Effector memory CD8-positive, alpha-beta T cell (primary cell): Measurements from ENCODE around the gene OR9G4.

Experiments used
- ATAC-seq: fragments of 150-1000 bp; cut with Tn5 transposase; replicated peaks from 2 replicates; pipeline ENCODE4 v1.10.0; 2021; ENCODE audit warnings: mild to moderate bottlenecking, moderate library complexity
- DNase-seq, 3 experiments: peaks; one replicate each; pipeline ENCODE4 v3.0.0; 2021
- H3K27ac Mint-ChIP-seq, 2 donors: one replicate each; pipeline ENCODE4 v1.8.0; 2022; ENCODE audit warnings: mild to moderate bottlenecking in 2 of 2, mixed read lengths in 2 of 2, moderate library complexity in 2 of 2
- H3K27me3 Mint-ChIP-seq, 2 donors: one replicate each; pipeline ENCODE4 v1.8.0; 2022; ENCODE audit warnings: mixed read lengths in 2 of 2
- H3K36me3 Mint-ChIP-seq: one replicate; pipeline ENCODE4 v1.8.0; 2022; ENCODE audit warnings: mild to moderate bottlenecking, moderate library complexity, mixed read lengths; ENCODE audit not compliant: insufficient read depth
- H3K4me1 Mint-ChIP-seq, 2 donors: one replicate each; pipeline ENCODE4 v1.8.0; 2022; ENCODE audit warnings: low read depth in 2 of 2, mixed read lengths in 2 of 2
- H3K4me3 Mint-ChIP-seq, 2 donors: one replicate each; pipeline ENCODE4 v1.8.0; 2022; ENCODE audit warnings: mild to moderate bottlenecking in 2 of 2, mixed read lengths in 2 of 2, moderate library complexity in 2 of 2
- H3K9me3 Mint-ChIP-seq, 2 donors: one replicate each; pipeline ENCODE4 v1.8.0; 2022; ENCODE audit warnings: mixed read lengths in 2 of 2

OR9G4 gene

DNA sequence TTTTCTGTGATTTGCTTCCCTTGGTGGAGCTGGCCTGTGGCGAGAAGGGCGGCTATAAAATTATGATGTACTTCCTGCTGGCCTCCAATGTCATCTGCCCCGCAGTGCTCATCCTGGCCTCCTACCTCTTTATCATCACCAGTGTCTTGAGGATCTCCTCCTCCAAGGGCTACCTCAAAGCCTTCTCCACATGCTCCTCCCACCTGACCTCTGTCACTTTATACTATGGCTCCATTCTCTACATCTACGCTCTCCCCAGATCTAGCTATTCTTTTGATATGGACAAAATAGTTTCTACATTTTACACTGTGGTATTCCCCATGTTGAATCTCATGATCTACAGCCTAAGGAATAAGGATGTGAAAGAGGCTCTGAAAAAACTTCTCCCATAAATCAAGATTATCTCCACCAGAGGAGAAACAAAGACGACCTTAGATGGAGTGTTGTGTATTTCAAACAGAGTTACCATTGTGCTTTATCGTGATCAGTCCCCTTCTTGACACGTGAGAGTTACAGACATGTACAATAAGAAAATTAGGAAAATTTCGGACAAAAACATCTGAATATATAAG, 47.5 kb downstream of the OR9G4 start:
- peaks cover 12 to 26% of the 10 kb centered on the region in 2 donors for H3K9me3 Mint-ChIP-seq
- H3K4me1 Mint-ChIP-seq = no peaks in the 10 kb centered on the region
- no peaks in the 10 kb centered on the region for H3K27me3 Mint-ChIP-seq
- no peak overlapping the region for H3K4me3 Mint-ChIP-seq
- H3K27ac Mint-ChIP-seq = no peak overlapping the region
- no peak for DNase-seq
- H3K36me3 Mint-ChIP-seq = no peaks in the 10 kb centered on the region
- ATAC-seq = no peak

DNA sequence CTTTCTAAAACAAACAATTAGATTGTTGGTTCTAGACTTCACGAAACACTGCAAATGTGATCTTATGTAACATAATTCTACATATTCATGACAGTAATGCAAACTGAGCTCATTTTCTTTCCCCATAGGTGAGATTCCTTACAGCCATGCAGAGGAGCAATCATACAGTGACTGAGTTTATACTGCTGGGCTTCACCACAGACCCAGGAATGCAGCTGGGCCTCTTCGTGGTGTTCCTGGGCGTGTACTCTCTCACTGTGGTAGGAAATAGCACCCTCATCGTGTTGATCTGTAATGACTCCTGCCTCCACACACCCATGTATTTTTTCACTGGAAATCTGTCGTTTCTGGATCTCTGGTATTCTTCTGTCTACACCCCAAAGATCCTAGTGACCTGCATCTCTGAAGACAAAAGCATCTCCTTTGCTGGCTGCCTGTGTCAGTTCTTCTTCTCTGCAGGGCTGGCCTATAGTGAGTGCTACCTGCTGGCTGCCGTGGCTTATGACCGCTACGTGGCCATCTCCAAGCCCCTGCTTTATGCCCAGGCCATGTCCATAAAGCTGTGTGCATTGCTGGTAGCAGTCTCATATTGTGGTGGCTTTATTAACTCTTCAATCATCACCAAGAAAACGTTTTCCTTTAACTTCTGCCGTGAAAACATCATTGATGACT, 48.1 kb downstream of the OR9G4 start:
- no peak overlapping the region for H3K27ac Mint-ChIP-seq
- H3K27me3 Mint-ChIP-seq = no peaks in the 10 kb centered on the region
- H3K4me1 Mint-ChIP-seq = no peaks in the 10 kb centered on the region
- no peaks in the 10 kb centered on the region for H3K36me3 Mint-ChIP-seq
- no peak for DNase-seq
- no peak overlapping the region for H3K4me3 Mint-ChIP-seq
- peaks cover 12 to 26% of the 10 kb centered on the region in 2 donors for H3K9me3 Mint-ChIP-seq
- ATAC-seq = no peak

DNA sequence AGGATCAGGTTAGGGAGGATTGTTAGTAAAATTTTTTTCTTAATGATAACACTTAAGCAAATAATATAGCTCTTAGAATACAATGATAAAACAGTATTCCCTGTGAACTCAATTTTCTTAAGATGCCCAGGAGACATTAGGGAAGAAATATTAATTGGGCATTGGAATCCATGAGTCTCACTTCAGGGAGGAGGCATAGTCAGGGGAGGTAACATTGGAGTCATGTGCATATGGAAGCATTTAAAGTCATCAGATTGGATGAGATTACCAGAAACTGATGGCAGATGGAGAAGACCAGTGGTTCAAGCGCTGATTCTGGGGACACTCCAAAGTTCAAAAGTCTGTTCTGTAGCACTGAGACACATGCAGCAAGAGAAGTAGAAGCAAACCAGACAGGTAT, 49.7 kb downstream of the OR9G4 start, which contains the start of gene OR9G1:
Gene OR9G1, plus strand, starts transcription at position 301 of the 400 bp plus-strand sequence. CDS start 1,293 bp downstream, outside the sequence.
- ATAC-seq (no peak), DNase-seq (no peak)
- Mint-ChIP-seq H3K4me1 (no peaks in the 10 kb centered on the region), H3K9me3 (peaks cover 11 to 31% of the 10 kb centered on the region in 2 donors), H3K36me3 (no peaks in the 10 kb centered on the region), H3K27ac (no peak within 1 kb of the TSS), H3K4me3 (no peak within 1 kb of the TSS), H3K27me3 (no peaks in the 10 kb centered on the region)

DNA sequence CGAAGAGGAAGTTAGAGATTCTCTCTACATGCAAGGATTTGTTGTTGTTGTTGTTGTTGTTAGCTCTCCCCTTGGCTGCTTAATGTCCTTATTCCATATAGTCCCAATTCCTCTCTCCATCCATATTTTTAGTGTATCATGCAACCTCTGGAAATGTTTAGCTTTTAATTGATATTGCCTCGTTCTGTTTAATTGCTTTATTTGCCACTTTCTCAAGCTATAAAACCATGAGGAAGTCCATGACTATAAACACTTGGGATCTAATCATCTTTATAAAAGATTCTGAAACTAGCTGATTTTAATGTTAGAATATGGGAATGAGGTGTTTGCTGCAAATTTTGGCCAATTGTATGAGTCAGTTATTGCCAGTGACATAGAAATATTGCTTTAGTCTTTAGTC, 55.1 kb downstream of the OR9G4 start:
- ATAC-seq (no peak), DNase-seq (no peak)
- H3K9me3 Mint-ChIP-seq = peaks cover 7 to 16% of the 10 kb centered on the region in 2 donors
- H3K4me3 Mint-ChIP-seq = no peak overlapping the region
- H3K27ac Mint-ChIP-seq = no peak overlapping the region
- no peaks in the 10 kb centered on the region for H3K4me1 Mint-ChIP-seq
- no peaks in the 10 kb centered on the region for H3K36me3 Mint-ChIP-seq
- no peaks in the 10 kb centered on the region for H3K27me3 Mint-ChIP-seq
